Stimulated activated CD8-positive, alpha-beta memory T cell treated with anti-CD3 and anti-CD28 coated beads, Interleukin-2, amount 100 ng/mL, for 1 hour (primary cell): Measurements from ENCODE around the gene HS6ST1.

ENCODE experiments used
- DNase-seq, 2 donors: peaks; one replicate each; pipeline ENCODE4 v3.0.0-alpha.2; 2020; ENCODE audit warnings: low read depth in 2 of 2

HS6ST1 gene

DNA sequence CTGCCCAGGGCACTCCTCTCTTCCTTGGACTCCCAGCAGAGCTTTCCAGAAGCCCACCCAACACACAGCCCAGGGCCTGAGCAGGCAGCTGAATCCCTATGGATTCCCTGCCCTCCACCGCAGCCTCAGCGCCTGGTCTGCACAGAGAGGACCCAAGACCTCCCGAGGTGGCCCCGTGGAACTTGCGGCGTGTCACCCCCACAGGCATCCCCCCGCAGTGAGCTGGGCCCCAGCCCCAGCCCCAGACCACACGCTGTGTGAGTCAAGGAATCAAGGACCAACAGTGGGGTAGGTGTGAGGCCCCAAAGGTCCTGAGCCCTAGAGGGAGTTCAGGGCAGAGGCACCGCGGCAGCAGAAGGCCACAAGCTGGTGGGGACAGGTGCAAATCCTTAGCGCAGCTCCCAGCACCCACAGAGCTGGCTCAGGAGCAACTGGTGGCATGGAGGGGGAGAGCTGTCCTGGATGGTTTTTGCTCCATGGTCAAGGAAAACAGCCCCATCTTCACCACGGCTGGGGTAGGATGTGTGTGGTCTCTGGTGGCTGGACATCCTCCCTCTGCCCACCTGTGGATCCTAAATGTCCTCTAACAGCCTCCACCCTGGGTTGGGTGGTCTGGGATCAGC lies 8.5 kb downstream of the HS6ST1 start:
- no peak for DNase-seq

DNA sequence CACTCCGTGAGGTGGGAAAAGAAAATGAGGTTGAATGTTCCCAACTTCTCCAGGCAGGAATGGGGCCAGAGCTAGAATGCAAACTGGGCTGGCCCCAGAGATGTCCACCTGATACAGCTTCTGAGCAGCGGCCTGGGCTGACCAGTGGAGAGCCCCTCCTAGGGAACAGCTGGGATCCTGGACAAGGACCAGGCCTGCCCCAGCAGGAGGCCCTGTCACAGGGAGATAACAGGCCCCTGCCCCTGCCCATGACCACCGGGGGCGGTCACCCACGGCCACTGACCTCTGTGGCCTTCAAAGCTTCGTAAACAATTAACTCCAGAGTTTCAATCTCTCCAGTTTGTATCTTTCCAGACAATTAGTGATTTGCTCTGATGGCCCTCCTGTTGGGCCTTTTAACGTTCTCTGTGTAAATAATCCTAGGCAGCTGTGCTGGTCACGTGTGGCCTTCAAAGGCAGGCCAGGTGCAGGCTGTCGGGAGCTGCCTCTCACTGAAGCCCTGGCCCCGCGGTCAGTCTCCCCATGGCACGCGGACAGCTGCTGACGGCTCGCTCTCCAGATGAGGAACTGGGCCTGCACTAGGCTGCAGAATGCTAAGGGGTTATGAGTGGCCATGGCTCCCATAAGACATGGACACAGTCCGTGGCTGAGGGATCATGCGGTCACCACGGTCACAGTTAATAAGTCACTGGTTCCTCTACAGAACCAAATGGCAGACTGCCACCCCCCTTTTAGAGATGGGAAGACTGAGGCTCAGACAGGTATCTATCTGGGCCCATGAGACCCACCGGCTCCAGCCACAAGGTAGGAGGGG lies 9.2 kb downstream of the HS6ST1 start:
- no peak for DNase-seq

DNA sequence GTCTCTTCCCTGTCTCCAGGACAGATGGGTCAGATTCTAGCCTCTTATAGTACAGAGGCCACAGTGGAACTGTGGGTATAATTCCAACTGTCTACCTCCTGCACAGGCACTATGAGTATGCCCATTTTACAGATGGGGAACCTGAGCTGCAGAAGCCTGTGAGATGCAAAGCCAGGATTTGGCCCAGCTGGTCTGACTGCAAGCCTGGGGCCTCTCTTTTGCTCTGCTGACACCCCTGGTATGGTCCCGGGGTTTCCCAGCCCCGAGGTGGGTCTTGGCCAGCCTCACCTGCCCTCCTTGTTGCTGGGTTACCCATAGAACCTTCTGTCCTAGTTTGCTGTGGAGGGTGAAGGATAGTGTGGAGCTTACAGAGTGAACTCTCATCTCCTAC lies 9.8 kb downstream of the HS6ST1 start:
- DNase-seq: no peak

DNA sequence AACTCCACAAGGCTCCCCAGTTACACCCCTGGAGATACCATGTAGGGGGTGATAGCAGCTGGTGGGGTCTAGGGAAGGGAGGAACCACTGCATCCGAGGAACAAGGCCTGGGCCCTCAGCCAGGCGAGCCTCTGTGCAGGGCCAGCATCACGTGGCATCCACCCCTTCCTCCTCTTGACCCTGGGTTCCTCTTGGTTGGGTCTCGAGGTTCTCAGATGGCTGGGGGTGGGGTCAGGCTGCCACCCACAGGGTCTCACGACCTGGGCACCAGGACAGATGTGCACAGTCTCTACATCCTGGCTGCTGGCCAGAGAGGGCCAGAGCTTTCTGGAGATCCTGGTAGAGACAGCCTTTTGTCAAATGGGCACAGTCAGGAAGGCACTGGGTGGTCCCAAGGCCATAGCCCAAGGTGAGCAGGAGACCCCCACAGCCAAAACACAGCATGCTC lies 10.4 kb downstream of the HS6ST1 start:
- DNase-seq: no peak

DNA sequence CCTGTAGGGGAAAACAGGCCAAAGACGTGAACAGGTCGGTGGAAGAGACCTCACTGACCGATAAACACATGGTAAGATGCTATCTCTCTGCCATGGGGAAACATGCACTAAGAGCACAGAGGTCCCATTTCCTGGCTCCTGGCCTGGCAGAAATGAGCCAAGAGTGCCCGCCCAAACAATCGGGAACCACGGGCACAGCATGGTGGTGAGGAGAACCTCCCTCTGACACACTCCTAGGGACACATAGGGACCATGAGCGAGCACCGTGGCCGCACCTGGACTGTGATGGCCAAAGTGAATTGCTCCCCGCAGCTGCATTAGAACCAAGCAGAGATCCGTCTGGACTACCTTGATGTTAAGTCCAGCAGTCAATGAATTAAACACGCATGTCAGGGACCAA lies 11.1 kb downstream of the HS6ST1 start:
- no peak for DNase-seq

DNA sequence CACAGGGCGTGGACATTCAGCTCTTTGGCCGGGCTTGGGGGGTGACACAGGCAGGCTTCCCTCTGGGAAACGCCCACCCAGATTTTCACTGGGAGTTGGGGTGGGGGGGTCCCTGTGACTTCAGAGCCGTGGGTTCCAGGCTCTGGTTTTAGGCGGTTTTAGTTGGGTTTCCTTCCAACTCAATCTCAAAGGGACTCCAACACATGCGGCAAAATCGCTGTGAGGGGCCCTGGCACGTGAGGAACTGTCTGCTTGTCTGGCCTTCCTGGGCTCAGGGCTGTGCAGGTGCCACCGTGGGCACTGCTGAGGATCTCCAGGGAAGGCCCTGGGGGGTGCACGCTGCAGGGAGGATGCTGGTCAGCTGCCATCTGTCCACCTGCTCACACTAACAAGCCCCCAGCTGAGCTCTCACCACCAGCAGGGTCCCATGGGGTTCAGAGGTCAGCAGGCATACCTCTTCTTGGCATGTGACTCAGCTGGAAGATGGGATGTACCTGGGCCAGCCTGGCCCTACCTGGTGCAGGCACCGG lies 11.7 kb downstream of the HS6ST1 start:
- DNase-seq: no peak

DNA sequence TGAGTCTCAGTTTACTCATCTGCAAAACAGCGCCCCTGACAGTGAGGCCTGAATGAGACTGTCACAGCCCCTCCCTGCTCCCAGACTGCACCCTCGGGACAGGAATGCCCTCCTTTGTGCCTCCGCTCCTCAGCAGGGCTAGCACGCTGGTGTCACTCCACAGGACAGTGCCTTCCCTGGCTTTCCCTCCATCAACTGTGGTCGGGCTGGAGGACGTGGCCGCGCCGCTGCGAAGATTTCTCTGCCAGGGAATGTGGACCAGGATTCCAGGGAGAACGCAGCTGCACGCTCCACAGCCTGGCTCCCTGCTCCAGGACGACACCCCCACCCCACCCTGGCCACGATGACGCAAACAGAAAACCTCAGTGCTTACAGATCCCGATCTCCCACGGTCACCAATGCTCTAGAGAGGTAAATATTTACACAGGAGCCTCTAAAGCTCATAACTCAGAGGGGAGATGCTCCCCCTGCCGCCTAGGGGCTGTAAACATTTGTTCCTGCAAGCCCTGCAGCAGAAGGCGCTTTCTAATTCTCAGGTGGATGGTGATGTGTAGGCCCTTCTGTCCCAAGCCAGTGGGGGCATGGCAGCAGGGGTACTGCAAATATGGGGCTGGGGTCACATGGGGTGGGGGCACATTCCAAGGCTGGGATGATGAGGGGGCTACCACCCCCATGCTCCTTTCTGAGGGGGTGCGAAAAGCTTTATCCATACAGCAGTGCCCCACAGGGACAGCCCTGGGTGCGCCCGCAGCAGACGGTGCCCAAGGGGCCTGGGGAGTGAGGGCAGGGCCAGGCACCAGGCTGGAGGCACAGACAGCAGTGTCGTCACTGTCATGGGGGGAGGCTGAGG lies 12.4 kb downstream of the HS6ST1 start:
- DNase-seq: no peak

DNA sequence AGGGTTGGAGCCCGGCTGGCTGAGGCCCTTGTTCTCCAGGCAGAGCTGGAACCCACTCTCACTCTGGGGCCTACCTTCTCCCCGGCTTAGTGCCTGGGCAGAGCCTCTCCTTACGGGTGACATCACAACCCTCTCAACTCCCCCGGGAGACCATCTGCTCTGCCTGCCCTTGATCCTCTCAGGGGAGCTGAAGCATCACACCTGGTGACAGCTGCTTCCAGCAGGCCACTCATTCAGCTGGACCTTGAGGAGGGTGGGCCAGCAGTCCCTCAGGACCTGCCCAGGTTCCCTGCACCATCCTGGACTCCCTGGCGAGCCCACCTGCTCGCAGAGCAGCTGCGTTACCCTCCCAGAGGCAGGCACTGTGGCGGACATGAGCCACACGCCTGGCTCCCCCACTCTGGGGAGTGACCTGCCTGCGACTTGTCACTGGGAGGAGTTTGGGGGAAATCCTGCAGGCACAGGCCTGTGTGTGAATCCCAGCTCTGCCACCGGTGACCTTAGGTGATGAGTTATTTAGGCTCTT lies 13.1 kb downstream of the HS6ST1 start:
- no peak for DNase-seq

DNA sequence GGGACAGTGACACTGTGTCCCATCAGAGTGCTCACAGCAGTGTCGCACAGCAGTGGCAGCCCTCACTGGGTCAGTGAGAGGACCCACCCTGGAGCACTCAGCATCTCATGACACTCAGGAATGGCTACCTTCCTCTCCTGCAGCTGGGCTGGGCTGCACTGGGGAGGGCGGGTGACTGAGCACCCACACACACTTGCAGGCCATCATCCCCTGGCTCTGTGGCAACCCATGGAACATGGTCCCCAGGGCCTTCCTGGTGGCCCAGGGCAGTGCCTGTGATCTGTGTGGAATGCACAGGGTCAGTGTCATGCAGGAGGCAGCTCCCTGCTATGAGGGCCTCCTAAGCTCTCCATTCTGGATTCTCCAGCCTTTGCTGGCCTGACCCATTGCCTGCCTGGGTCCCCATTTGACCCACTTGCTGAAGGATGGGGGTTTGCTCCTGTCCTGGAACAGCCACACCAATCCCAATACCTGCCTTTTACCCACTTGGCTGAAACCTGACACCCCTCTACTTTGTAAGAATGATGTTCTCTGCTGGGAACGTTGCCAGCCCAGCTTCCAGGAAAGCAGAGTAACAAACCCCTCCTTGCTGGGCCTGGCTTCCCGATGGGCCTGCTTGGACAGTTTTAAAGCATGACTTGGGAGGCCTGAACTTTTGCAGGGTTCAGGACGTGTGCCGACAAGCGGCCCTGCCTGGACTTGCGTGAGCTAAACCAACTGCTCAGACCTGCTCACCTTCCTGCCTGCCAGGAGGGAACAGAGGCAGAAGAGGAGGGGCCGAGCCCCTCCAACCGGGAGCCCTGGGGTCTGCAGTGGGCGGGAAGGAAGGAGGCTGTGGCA lies 13.7 kb downstream of the HS6ST1 start:
- DNase-seq: no peak

DNA sequence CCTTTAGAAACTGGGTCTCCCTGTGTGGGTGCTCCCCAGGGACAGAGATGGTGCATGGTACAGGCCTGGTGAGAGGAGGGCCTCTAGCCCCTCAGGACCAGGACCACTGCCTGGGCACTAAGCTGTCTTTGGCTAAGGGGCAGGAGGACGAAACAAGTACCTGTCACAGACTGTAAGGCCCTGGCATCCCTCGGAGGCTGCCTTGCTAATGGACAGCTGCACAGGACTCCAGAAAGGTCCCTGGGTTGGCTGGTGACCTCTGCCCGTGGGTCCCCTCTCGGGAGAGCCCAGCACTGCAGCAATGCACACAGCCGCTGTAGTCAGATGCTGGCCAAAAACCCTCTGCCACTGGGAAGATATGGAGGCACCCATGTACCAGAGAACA lies 14.3 kb downstream of the HS6ST1 start:
- DNase-seq: no peak

DNA sequence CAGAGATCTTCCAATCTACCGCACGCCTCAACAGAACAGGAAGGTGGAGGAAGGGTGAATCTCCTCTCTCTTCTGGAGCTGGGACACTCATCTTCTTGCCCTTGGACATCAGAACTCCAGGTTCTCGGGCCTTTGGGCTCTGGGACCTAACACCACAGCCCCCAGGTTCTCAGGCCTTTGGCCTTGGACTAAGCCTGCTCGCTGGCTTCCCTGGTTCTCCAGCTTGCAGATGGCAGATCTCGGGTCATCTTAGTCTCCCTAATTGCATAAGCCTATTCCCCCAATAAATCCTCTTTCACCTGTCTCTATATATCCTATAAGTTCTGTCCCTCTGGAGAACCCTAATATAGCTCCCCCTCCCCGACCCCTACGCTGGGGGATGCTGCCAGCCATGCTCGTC lies 14.8 kb downstream of the HS6ST1 start:
- DNase-seq: no peak

DNA sequence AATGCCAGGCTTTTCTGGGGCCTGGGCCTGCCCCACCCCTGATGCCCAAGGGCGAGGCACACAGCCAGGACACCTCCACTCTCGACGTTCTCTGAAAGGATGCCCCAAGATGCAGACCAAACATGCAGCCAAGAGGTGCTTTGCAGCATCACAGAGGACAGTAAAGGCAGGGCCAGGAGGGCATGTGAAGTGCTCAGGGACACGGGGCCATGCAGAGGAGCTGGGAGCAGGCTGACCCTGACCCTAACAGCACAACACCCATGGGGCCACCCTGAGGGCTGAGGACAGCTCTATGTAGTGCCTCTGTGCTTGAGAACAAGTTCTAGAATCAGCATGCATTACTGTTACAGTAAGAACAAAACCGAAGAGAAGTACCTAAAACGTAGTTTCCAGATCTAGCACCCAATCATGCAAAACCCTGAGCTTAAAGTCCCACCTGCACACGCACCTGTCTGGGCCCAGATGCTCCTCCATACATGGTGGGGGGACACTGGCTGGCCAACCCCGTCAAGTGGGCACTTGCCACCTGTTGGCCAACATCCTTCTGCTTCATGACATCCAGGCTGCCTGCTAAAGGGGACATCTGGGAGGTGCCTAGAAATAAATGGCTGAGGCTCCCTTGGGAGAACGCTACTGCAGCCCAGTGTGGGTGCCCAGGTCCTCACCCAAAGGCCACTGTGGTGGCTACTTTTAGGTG lies 15.4 kb downstream of the HS6ST1 start:
- no peak for DNase-seq

DNA sequence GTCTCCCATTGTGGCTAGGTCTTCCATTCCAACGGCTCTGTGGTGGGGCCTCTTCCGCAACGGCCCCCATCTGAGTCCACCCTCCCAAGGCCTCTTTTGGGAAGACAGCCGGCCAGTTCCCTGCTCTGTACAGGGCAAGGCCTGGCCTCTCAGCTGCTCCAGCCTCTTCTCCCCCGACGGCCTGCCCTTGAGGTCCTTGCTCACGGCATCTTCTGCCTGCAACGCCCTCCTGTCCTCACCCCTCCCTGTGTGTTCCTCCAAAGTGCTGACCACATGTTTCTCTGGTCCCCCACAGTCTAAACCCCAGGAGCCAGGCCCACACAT lies 16.0 kb downstream of the HS6ST1 start:
- DNase-seq: no peak

DNA sequence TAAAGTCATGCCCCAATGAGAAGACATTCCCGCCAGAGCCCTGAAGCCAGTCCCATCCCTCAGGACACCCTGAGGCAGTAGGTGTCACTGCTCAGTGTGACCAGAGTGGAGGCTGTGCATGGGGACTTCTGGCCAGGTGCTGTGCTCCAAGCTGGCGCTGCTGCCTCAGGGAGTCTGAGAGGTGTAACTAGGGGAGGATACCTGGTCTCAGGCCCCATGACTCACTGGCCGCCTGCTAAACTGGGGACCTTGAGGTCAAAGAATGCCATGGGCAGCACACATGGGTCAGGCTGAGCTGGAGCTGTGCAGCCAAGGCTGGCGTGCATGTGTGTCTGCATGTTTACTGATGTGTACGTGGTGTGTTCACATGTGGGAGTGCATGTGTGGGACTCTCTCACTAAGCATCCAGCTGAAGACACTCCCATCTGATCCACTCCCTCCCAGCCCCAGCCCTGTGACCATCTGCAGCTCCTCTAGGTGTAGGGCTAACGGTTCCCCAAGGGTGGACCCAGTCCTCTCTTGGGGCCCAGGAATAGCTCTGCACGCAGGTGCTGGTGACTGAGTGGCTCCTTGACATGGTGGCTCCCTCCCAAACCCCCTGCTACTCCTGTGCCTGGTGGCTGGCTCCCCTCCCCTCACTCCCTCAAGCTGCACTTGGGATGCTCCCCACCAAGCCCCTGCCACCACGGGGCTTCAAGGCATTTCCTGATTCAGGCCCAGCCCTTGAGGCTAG lies 16.5 kb downstream of the HS6ST1 start:
- no peak for DNase-seq

DNA sequence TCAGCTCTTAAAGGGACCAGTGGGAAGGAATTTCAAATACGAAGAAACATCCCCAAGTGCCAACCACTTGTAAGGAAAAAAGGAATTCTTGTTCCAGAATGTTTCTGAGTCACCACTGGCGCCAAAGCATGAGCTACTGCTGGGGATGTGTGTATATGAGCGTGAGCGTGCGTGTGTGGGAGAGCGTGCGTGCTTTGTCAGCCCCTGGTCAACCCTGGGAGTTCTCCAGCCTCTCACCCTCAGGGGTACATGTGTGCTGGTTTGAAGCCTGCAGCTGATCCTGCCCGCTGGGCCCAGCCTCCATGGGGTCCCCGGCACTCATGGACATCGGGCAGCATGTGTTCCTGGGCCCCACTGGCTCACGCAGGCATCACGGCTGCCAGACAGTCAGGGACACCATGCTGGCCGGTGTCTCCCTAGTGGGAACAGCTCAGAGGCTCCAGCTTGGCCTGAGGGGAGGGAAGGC lies 17.1 kb downstream of the HS6ST1 start:
- no peak for DNase-seq

DNA sequence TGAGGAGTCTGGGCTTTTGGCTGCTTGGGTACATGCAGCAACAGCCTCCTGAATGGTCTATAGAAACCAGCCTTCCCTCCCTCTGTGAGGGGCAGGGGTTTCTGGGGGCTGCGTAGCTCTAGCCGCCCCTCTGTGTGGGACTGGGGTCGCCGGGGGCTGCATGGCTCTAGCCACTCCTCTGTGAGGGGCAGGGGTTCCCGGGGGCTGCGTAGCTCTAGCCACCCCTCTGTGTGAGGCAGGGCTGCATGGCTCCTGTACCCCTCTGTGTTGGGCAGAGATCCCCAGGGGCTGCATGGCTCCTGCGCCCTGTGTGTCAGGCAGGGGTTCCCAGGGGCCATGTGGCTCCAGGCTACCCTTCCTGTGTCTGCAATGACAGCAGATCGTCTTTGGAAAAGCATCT lies 17.6 kb downstream of the HS6ST1 start:
- DNase-seq: no peak

DNA sequence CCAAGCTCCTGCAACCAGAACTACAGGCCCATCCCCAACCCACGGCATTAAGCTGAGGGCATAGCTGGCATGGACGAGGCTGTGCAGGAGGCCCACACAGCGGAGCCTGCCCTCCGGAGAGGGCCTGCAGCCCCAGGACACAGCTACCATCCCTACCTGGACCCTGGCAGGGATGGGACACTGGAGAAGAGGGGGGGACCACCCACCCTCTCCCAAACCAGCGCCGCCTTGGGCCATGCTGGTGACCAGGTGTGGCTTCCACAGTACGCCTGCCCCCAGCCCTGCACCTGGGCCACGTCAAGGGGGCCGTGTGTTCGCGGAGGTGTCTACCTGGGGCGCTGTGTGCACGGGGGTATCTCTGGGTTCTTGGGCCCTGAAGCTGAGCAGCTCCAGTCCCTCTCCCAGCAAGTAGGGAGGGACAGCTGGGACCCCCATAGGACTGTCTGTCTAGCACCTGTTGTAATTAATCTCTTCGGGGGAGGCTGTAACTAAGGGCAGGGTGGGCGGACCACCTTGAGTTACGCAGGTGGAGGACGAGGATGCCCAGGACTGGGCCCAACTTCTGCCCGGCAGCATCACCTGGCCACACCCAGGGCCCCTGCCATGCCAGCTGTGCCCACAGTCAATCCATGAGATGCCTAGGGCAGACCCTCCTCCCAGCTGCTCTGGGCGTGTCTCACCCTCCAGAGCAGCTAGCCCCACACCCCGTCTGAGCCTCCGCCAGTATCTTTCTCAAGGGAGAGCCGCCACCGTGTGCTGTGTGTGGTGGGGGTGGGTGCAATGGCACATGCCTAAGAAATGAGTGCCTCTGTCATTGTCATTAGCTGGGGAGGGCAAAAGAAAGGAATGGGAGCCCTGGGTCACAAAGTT lies 18.3 kb downstream of the HS6ST1 start:
- no peak for DNase-seq

DNA sequence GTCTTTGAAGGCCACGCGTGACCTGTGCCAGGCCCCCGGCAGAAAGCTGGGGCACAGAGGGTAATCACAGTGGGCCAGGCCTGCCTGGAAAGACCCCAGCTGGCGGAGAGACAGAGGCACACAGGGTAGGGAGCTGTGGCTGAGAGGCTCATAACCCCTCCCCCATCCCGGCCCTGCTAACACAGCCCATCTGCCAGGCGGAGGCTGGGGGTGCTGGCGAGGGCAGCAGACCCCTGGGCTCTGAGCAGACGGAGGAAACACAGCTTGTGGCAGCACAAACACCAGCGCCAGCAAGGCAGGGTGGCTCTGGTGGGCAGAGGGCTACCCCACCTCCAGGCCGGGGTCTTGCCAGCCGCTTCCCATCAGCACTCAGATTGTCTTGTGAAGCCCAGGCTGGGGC lies 19.0 kb downstream of the HS6ST1 start:
- no peak for DNase-seq
